Measurements from ENCODE around the gene PNP.
"Not testable (repeated sequence)": the region's sequence is repeated elsewhere in the genome, so short reads cannot be mapped to it uniquely, and the experiment has no call there.

Gene PNP

GRCh38 chr14:20441461-20441860 is 27.7 kb upstream of the PNP start:
- H3K36me3 ChIP-seq = peaks cover 12% of the 10 kb centered on the region
- peak overlapping the region; percentile 19 for H3K27ac ChIP-seq
- H3K4me3 ChIP-seq (ENCODE audit: low read depth in 1 of 2, low read length in 1 of 2) = no peak overlapping the region
- H3K4me1 ChIP-seq (ENCODE audit: control insufficient read depth in 1 of 2, insufficient read depth in 1 of 2, low read depth in 1 of 2, low read length in 1 of 2) = peaks cover 13 to 17% of the 10 kb centered on the region in 2 experiments
- no peaks in the 10 kb centered on the region for H3K9me3 ChIP-seq
- no peak for TF ChIP-seq CTCF (IDR thresholded peaks at IDR 0.05)
- H3K27me3 ChIP-seq = no peaks in the 10 kb centered on the region

DNA sequence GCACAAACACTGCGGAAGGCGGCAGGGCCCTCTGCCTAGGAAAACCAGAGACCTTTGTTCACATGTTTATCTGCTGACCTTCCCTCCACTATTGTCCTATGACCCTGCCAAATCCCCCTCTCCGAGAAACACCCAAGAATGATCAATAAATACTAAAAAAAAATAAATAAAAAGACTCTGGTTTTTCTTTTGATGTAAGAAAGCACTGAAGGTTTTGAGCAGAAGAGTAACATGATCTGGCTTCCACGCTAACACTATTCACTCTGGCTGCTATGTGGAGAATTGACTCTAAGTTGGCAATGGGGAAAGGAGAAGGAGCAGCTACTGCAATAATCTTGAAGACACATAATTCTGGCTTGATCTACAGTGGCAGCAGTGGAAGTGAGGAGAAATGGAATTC is 25.6 kb upstream of the PNP start:
- not testable (repeated sequence) for H3K9me3 ChIP-seq; H3K4me3 ChIP-seq (ENCODE audit: low read depth in 1 of 2, low read length in 1 of 2); H3K27me3 ChIP-seq; H3K27ac ChIP-seq
- Histone ChIP-seq H3K4me1 (ENCODE audit: control insufficient read depth in 1 of 2, insufficient read depth in 1 of 2, low read depth in 1 of 2, low read length in 1 of 2) (peaks cover 13 to 17% of the 10 kb centered on the region in 2 experiments), H3K36me3 (peaks cover 34% of the 10 kb centered on the region)

GRCh38 chr14:20446889-20447288 is 22.3 kb upstream of the PNP start:
- peaks cover 60% of the 10 kb centered on the region for H3K36me3 ChIP-seq
- H3K27ac ChIP-seq = no peak overlapping the region
- peaks cover 0 to 1% of the 10 kb centered on the region in 2 experiments for H3K4me1 ChIP-seq (ENCODE audit: control insufficient read depth in 1 of 2, insufficient read depth in 1 of 2, low read depth in 1 of 2, low read length in 1 of 2)
- no peak overlapping the region for H3K4me3 ChIP-seq (ENCODE audit: low read depth in 1 of 2, low read length in 1 of 2)
- no peaks in the 10 kb centered on the region for H3K27me3 ChIP-seq
- no peaks in the 10 kb centered on the region for H3K9me3 ChIP-seq
- TF ChIP-seq CTCF (IDR thresholded peaks at IDR 0.05) = no peak

DNA sequence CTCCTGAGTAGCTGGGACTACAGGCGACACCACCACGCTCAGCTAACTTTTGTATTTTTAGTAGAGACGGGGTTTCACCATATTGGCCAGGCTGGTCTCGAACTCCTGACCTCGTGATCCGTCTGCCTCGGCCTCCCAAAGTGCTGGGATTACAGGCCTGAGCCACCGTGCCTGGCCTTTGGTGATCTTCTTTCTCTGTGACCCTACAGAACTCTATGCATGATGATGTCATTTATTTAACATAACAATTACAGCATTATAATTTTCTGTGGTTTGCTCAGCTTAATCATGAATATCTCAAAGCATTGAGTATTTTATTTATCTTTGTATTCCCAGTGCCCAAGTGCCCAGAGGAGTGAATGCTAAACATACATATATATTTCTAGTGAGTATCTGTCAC is 16.4 kb upstream of the PNP start:
- H3K36me3 ChIP-seq = peaks cover 46% of the 10 kb centered on the region
- H3K27me3 ChIP-seq; H3K27ac ChIP-seq; H3K4me3 ChIP-seq (ENCODE audit: low read depth in 1 of 2, low read length in 1 of 2); H3K9me3 ChIP-seq: not testable (repeated sequence)
- H3K4me1 ChIP-seq (ENCODE audit: control insufficient read depth in 1 of 2, insufficient read depth in 1 of 2, low read depth in 1 of 2, low read length in 1 of 2) = peaks cover 37 to 40% of the 10 kb centered on the region in 2 experiments

DNA sequence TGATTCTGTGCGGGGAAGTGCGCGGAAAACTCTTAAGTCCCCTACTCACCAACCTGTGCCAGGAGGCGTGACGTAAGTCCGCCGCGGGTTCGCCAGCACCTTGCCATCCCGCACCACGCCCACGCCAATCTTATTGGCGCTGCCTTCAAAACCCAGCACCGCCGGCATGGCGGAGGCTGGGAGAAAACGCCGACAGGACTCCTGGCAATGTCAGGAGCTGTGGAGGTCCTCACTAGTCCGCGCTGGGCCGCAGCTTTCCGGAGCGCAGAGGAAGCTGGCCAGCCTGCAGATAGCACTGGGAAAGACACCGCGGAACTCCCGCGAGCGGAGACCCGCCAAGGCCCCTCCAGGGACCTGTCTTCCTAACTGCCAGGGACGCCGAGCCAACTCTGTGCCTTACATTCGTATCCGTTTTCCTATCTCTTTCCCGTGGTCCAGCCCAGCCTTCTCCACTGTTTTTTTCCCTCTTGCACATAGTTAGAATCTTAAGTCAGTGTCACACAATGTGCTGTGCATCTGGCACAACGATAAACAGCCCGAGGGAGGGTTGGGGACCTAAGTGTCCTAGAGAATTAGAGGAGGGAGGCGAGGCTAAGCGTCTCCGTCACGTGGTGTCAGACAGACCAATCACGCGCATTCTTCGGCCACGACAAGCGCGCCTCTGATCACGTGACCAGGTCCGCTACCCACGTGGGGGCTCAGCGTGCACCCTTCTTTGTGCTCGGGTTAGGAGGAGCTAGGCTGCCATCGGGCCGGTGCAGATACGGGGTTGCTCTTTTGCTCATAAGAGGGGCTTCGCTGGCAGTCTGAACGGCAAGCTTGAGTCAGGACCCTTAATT is 14.5 kb upstream of the PNP start, which contains the start of the genes APEX1 and OSGEP:
TSS of gene APEX1 (plus strand) at position 711 of the 839 bp plus-strand sequence. CDS start 420 bp downstream, outside the sequence.
TSS of gene OSGEP (minus strand) at position 297 of the 839 bp plus-strand sequence. CDS start at position 168, 129 bp downstream.
- H3K36me3 ChIP-seq = peaks cover 46% of the 10 kb centered on the region

More for the DNA sequence above, 14.5 kb upstream of the PNP start, which contains the start of the genes APEX1 and OSGEP:
- Histone ChIP-seq H3K4me1 (ENCODE audit: control insufficient read depth in 1 of 2, insufficient read depth in 1 of 2, low read depth in 1 of 2, low read length in 1 of 2) (peaks cover 54 to 58% of the 10 kb centered on the region in 2 experiments), H3K9me3 (no peaks in the 10 kb centered on the region), H3K4me3 (ENCODE audit: low read depth in 1 of 2, low read length in 1 of 2) (peak within 1 kb of the TSS; percentile 87 to 93), H3K27me3 (no peaks in the 10 kb centered on the region), H3K27ac (peak within 1 kb of the TSS; percentile 88)
- TF ChIP-seq CTCF (IDR thresholded peaks at IDR 0.05) = peak; percentile 33
